HG03064 (cell line): ENCODE measurements around the gene EIF3B.

Experiments
- ATAC-seq: cut with Tn5 transposase; IDR thresholded peaks from one replicate; pipeline ENCODE4 v1.9.1; 2021; ENCODE audit warnings: low read depth; ENCODE audit not compliant: unreplicated experiment

Gene EIF3B

DNA sequence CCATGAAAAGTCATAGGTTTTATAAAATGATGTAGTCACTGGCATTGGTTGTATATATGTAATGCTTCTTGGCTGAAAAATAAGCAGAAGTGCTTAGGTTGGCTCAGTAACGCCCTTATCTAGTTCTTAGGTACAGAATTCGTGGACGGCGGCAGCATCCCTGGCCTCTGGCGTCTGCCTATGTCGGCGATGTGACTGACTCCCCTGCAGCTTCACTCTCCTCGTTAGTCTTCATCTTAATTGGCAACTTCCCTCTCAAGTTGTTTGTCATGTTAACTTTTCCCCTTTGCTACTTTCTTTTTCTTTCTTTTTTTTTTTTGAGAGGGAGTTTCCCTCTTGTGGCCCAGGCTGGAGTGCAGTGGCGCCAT lies 67.3 kb downstream of the EIF3B start:
- ATAC-seq, result no peak

DNA sequence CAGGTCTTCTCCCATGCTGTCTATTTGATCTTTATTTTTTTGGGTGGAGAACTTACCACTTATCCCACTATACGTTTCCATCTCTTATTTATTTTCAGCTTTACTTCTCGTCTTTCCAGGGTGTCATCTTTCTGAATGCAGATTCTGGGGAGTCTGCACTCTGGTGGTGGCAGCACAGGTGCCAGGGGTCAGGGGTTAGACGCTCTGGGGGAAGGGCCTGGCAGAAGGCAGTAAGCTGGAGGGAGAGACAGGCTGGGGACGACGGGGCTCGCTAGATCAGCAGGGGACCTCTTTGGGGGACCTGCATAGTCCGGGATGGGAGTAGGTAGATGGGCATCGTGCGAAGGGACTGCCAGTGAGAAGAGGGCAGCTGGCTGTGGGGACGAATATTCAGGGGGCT lies 71.1 kb downstream of the EIF3B start:
- ATAC-seq, result no peak
